Activated gamma-delta T cell treated with anti-CD3 and anti-CD28 coated beads, Interleukin-2, amount 50 U/mL, for 16 hours (primary cell): Measurements from ENCODE around the gene SEMA4D.
A peak's percentile ranks its signal among the peaks of the same experiment; 100 is the strongest.

Experiments used
- DNase-seq: peaks from one replicate; pipeline ENCODE4 v3.0.0-alpha.2; 2020; ENCODE audit warnings: low read depth

Gene SEMA4D

DNA sequence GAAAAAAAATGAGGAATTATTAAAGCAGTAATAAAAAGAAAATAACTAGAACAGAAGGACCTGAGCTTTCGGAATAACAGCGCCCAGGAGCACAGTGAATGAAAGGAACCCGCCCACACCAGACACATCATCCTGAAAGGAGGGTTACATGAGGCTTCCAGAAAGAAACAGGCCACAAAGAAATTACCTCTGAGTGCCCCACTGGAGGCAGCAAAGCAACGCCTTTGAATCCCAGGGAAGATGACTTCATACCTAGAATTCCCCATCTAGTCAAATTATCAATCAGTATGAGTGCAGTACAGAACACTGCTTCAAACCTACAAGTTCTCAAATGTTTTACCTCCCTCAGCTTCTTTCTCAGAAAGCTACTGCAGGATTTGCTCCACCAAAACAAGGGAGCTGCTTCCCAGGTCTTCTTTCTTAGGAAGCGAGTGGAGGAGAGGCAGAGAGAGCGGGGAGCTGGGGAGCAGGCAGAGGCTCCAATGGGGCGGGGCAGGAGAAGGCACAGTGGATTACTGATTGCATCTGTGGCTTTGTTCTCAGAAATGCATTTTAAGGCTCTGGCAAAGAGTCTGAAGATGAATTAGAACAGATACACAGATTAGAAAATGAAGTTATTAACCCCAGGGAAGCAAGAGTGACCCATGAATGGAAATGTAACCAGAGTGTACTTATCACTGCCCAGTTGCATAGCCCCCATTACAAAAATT lies 87.1 kb downstream of the SEMA4D start:
- DNase-seq: no peak

DNA sequence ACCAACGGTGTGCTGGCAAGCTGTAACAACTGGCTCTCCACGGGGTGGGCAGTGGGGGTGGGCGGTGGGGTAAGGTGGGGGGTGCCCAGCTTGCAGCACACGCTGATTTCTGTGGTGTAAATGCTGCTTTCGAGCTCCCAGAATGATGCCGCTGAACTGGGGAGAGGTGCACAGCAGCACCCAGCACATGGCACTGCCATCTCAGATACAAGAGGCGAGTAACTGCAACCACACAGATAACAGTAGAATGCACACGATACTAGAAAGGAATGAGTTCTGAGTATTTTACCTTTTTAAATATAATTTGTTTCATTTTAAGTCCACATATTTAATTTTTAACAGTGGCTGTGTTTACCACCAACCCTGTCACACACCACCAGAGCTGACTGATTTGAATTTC lies 87.9 kb downstream of the SEMA4D start:
- DNase-seq: no peak

DNA sequence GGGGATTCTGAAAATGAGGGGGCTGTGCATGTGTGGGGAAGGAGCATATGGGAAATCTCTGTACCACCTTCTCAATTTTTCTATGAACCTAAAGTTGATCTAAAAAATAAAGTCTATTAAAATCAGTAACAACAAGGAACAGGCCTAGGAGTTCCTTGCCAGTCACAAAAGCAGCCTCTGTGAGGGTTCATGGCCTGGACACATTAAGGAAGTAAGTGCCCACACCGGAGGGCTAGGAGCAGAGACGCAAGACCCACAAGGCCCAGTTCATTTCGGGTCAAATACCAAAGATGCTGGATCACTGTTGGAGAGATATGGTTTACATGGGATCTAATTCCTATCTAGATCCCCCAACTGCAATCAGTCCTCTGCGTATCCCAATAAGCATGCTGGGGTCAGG lies 88.4 kb downstream of the SEMA4D start:
- no peak for DNase-seq

DNA sequence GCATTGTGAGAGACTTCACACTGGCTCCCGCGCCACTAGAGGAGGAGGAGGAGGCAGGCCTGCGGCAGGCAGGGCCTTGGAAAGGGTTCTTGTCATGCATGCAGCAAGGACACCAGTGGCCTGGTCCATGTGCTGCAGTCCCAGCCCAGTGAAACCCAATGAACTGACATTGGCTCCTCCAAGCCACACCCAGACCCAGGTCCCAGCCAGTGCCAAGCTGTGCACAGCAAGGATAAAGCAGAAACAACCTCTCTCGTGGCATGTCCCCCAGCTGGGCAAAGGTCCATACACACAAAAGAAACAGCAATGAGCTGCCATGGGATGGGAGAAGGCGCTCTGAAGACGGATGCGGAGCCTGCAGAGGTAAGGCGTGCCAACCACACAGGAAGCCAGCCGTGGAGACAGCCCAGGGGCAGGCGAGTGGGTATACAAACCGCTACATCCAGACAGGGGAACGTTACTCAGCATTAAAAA lies 89.2 kb downstream of the SEMA4D start:
- peak; percentile 65 for DNase-seq

DNA sequence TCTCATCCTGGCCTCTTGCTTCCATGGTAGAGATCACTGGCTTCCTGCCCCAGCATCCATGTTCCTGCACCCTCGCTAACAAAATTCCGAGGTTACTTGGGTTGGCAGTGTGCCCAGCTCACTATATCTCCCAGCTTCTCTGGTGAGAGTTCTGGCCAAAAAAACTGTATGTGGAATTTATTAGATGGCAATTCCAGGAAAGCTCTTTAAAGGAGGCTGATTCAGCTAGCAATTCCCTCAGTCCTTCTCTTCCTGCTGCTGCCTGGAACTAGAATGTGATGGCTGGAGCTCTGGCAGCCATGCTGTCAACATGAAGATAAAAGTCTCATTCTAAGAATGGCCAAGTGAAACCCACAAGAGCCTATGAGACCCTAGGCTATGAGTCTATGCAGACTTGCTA lies 90.8 kb downstream of the SEMA4D start:
- DNase-seq: no peak

DNA sequence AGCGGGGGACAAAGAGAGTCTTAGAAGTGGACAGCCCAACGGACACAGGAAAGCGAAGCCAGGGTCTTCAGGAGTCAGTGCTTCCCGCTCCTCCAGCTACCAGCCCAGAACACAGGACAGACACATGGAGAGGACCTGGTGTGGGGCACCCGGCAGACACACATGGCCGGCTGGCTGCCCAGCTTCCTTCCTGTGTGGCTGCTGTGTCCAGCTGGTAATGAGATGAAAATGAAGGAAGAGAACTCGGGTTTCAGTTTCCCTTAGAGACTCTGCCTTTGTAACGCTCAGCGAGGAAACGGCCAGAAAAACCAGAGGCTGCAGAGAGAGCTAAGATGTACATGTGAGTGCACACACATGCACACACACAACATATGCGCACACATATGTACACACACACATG lies 92.1 kb downstream of the SEMA4D start:
- DNase-seq: no peak

DNA sequence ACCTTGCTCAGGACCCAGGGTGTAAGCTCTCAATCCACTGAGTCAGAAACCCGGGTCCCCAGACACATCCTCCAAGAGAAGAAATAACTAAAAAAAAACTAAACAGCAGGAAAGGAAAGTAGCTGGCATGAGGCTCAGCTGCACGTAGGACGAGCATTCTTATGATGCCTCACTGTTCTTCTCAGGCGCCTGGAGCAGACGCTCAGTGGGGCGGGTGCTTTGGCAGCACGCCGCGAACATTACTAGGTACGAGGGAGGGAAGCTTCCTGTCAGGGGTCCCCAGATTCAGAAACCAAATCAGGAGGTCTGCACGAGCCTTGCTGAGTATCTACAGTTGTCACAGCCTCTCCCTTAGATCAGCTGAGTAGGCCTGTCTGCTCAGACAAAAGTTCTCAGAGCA lies 93.8 kb downstream of the SEMA4D start:
- DNase-seq: no peak

DNA sequence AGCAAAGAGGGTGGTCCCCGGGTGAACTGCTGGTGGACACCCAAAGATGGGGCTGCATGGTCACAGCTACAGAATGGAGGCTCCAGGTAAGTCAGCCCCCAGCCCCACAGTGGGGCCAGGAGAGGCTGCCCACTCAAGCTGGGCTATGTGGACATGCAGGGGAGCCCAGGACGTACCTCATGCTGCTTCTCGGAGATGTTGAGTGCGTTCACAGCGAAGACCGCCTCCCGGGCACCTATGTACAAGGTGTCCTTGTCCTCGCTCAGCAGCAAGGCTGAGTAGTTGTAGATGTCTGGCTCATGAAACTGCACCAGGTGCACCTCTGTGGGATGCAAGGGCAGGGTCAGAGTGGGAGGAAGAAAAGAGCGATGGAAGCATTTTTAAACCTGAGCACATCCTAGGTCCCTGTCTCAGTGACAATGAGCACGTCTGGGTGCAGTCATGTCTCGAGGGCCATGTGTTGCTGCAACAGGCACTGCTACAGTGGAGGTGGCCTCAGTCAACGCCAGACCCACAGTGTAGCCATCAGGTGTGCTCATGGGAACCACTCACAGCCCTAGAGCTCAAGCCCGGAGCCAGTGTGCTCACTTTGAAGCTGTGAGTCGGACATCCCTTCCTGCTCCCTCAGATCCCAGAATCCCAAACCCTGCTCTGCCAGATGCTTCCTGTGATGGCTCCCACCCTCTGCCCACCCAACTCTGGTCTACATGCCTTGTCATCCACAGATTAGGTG lies 95.1 kb downstream of the SEMA4D start:
- no peak for DNase-seq

DNA sequence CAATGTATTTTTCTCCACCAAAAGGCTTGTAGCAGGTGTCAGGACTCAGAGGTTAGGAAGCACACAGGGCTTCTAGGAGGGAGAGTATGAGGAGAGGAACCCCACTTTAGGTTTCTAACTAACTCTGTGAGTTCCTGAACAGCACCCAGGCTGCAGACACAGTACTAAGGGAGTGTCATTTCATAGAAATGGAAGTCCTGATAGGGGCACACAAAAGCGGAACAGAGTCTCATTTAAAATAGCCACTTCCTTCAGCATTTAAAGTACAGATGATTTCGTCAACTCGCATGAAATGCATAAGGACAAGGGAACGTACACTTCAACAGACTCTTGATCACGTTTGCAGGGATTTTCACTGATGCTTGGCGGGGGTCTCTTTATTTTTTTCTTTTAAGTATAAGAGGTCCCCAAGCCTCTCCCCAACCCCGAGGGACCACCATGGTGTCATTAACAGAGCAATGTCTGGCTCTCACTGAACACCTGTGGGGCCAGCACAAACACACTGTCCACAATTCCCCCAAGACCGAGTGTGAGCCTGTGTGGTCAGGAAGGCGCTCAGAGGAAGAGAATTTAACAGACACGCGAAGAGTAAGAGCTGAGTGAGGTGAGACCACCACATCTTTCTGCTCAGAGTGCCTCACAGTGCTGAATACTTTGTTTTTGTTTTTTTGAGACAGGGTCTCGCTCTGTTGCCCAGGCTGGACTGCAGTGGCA lies 97.4 kb downstream of the SEMA4D start:
- no peak for DNase-seq

DNA sequence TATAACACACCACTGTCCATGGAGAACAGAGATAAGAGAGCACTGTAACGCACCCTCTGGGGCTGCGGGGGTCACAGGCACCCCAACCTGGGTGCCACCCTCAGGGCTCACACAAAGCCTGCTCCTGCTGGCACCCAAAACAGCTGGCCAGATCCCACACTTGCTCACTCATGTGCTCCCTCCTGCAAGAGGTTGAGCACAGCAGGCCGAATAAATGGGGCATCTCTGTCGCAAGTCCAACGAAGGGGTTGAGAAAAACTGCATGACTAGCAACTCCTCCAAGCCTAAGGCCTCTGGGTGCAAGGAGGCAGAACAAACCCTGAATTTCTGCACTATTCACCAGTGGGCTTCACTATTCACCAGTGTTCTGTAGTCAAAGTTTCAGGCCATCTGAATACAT lies 99.3 kb downstream of the SEMA4D start:
- no peak for DNase-seq

DNA sequence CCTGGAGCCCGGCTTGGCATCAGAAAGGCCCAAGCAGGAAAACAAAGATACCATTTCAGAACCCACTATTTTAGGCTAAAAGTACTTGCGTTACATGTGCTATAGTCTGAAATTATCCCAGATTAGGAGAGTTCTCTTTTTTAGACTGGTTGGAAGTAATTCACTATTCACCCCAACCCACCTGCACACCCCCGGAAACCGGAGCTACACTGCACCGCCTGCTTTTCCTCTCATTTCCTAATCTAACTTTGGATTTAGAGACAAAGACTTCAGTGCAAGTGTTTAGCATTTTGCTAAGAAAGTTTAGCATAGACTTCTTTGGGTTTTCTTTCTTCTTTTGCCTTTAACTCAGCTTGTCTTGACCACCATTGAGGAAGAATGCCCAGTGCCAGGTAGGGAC lies 100.4 kb downstream of the SEMA4D start:
- no peak for DNase-seq

DNA sequence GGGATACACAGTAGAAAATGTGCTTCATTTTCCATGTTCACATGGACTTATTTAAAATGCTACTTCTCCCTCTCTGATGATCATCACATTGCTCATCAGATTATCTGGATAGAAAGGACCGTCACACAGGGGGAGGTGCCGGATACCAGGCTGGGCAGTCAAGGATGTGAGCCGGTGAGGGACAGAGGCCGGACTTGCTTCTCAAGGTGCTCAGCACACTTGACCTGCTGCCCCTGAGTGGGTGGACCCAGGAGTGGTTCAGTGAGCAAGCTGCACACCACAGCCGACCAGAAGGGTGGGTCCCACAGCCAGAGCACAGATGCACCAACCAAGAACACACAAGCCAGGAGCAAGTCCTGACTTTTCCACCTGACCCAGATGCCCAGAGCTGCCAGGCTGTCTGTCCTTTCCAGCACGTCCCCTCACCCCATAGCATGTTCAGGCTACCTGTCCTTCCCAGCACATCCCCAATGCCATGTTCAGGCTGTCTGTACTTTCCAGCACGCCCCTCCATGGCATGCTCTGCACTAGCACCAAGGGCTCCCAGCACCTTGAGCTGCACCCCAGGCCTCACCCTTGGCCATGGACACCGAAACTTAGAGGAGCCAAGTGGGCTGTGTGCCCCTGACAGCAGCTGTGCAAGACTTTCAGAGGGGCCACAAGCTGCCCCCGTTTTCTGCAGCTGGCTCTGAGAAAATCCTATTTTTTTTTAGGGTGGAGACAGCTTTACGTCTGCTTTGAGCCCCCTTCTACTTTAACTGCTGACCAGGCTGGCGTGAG lies 101.8 kb downstream of the SEMA4D start:
- no peak for DNase-seq

DNA sequence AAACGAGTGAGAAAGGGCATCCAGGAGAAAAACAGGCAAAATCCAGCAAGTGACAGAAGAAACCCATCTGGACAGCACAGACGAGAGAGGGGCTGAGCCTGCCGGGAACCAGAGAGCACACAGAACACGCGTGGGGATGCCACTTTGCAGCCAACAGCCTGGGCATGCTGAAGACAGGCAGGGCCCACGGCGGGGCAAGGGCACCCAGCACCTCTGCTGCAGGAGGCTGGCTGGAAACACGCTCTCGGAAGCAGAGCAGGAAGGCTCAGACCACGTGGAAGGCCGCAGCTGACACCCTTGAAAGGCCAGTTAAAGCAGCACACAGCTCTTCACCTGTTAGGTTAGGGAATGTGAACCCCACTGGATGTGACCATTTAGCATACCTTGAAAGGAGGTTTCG lies 103.5 kb downstream of the SEMA4D start:
- no peak for DNase-seq

DNA sequence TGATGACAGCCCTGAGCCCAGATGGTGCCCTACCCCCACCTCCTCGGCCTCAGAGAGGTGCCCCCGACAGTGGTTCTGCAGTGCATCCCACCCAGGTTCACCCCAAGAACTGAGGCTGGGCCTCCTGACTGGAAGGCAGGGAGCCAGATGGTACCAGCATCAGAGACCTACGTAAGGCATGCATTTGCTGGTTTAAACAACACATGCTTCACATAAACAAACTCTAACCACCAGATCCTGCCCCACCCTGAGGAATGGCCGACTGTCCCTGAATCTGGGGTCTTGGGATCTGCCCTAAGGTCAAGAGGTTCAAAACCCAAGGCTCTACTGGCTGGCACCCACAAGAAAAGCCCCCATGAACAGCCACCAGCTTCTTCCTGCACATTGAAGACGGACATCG lies 106.3 kb downstream of the SEMA4D start:
- no peak for DNase-seq

DNA sequence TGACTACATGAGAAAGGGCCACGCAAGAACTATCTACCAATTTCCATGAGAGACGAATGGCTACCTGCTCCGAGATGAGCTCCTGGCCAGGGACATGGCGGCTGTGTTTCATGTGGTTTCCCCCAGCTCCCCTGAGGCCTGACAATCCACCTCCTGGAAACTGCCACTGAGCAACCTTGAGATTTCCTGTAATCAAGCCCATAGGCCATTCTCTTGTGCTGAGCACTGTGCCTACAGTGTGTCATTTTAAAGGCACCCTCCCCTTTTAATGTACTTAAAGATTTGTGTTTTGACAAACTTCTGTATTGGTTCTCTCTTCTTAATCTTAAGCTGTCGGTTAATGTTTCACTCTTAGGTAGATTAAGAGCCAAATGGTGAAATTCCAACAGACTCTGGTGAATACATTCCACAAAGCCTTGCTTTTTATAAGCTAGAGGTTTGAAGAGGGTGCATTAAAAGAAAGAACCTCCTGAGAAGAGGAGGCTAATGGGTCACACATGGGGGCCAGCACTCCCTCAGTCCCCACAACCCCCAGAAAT lies 107.3 kb downstream of the SEMA4D start:
- no peak for DNase-seq

DNA sequence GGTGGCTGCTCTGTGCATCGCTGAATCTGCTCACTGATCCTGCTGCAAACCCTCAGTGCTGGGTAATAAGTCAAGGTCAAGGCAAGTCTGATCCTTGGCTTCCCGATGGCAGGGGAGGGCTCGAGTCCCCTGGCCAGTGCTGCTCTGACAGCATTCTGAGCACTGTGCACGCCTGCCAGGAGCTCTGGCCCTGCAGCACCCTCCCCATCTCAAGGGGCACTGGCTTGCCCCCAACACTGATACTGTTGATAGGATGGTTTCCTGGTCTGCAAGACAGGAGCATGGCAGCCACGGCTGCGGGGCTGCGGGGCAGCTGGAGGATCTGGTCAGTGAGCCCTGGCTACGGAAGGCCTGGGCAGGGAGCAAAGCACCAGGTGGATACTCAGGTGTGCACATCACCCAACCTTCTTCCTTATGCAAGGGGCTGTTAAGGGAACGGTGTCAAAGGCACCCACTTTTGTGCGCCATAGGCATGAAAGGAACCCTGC lies 107.8 kb downstream of the SEMA4D start:
- DNase-seq: no peak

DNA sequence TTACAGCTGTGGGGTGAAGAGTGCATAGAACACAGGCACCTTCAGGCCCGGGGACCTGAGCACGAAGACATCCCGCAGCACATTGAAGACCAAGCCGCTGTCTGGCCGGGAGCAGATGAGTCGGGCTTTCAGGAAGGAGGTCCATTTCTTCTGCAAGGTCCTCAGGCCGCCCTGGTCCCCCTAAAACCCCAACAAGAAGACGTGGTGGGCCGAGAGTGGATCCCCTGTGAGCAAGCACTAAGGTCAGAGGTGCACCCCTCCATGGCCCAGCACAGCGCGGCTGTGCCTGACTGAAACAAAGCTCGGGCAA lies 109.1 kb downstream of the SEMA4D start:
- no peak for DNase-seq

DNA sequence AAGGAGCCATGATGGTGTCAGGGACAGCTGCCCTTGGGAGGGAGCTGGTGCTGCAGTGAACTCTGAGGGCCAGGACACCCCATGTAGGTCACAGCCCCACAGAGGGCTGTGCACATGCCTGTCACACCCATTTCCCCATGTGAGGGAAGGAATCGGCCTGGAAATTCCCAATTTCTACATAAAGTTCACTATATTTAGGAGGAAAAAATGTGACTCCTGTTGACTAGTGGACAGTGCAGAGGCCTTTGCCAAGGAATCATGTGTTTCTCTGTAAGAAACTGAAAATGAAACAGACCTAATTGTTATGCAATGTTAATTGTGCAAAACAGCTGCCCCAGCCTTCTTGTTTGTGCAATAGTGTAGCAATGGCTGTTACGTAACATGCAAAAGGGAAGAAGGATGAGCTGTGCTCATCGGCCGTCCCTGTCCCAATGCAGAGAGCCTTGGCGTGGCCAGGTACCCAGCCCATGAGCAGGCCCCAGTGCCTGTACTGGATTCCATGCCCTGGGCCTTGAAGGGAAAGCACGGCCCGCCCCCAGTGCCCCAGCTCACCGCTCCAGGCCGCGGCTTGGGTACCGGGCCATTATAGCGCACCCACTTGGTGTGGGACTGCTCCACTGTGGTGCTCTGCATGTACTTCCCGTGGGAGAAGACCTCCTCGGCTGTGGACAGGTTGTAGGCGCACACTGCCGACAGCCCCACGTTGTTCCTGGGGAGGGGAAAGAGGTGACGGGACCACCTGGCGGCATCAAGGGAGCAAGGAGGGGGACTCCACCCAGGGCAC lies 109.6 kb downstream of the SEMA4D start:
- DNase-seq: no peak

DNA sequence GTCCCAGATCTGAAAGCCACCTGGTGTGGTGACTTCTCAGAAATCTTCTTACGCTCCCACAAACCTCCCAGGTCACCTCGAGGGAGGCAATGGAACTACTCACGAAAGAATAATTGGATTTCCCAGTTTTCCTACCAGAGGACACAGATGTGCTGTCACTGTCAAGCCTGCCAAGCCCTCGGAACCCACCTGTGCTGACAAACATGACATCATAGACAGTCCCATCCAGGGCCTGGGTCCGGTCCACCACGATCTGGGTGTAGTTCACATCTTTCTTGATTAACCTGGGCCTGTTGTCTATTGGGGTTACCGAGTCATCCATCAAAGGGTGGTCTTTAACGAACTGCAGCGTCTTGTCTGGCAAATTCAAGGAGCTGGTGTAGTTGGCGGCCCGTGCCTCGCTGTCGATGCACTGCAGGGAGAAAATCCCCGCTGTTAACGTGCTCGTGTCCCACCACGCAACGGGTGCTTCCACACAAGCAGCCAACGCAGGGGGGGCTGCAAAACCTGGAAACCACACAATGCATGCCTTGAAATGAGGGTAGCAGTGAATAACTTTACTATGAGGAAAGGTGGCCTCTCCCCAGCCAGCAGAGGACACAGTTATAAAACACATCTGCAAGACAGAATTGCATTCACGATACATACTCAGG lies 110.6 kb downstream of the SEMA4D start:
- no peak for DNase-seq

DNA sequence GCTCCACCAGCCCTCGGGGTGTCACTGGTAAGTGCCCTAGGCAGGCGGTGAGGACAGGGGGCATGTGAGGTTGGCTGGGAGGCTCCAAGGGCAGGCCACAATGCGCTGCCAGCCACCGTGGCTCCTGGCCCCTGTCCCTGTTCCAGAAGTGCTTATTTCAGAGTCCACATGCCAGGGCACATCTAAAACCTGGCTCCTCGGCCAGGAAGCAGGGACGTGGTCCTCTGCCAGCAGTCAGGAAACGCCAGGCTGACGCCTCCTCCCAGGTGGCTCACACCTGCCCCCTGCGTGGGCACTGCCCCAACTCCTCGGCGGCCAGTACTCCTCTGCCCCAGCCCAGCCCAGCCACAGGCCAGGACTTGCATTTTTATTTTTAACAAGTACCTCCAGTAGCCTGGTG lies 111.1 kb downstream of the SEMA4D start:
- DNase-seq: no peak

DNA sequence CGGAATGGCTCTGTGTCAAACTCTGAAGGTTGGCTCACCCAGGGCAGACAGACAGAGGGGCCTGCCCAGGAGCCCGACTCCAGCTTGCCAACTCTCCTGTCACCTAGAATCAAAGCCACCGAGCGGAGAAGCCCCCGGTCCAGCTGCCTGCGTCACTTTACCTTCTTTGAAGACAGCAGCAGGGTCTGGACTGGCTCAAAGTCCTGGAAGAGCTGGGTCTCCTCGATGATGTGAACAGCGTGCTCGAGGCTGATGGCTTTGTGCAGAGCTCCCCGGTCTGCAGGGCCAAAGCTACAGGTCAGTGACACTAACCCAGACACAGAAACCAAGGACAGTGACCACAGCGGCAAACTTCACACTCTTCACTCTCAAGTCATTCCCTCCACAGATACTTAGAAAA lies 111.7 kb downstream of the SEMA4D start:
- no peak for DNase-seq
